ENCODE measurements around the gene SNX3. TPM values are rescaled to one million over a fixed set of nuclear protein-coding genes. Genes with fewer than 3 reads are reported as not detected.

Gene SNX3
- total RNA-seq, 1 donor from 2014 or later: 179 TPM

DNA sequence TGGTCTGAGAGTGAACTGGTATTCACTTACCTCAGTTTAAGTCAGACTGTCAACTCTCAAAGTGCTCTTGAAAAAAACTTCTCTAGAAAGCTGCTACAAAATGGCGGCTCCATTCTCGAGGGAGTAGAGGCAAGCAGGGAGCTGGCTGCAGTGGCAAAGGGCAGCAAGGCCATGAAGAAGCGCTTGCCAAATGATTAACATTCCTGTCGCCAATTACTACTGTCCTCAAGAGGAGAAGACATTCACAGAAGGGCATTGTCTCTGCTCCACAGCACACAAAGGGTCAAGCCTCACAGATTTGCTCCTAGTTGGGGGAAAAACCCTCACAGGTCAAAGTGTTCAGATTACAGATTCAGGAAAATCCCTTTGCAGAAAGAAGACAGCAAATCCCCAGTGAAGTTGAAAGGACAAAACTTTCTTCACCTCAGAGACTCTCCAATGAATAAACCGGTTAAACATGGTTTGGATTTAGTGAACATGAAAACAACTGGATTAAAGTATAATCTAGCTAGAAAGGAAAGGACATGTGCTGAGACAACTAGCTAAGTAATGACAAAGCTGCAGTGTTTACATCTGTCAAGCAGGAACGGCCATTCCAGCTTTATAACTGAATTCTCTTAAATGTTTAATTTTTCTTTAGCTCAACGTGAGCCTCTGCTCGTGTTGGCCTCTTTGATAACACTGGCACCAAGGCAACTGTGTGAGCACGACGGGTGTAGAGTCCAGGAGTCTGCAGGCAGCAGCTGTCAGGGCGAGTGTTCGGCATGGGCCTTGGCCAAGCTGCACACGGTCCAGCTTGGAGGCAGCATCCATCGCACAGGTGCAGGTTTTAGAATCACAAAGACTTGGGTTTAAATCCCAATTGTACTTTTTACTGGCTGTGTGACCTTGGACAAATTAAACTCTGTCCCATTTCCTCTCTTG is 57.4 kb downstream of the SNX3 start:
- DNase-seq: peak; percentile 2

DNA sequence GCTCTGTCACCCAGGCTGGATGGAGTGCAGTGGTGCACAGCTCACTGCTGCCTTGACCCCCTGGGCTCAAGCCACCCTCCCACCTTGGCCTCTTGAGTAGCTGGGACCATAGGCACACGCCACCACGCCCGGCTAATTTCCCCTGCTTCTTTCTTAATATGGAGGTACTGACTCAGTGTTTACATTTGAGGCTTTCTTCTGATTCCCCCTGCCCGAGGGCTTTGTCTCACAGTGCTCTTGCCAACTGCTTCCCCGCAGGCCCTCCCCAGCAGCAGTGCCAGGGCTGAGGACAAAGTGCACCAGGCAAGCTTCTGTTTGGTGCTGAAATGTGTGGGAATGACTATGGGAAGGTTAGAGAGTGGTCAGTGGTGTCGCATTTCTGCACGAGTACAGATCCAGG is 60.2 kb downstream of the SNX3 start:
- DNase-seq: no peak

DNA sequence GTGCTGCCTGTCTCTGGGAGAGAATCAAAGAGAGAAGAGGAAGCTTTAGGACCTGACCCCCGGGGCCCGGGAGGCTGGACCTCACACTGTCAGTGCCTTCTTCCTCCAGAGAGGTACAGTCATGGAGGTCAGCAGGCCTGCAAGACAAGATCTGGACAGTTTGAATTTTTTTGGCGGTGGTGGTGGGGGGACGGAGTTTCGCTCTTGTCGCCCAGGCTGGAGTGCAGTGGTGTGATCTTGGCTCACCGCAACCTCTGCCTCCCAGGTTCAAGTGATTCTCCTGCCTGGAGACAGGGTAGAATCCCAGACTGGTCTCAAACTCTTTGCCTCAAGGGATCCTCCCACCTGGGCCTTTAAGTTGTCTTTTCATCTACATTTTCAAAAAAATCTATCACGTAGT is 60.7 kb downstream of the SNX3 start:
- no peak for DNase-seq

DNA sequence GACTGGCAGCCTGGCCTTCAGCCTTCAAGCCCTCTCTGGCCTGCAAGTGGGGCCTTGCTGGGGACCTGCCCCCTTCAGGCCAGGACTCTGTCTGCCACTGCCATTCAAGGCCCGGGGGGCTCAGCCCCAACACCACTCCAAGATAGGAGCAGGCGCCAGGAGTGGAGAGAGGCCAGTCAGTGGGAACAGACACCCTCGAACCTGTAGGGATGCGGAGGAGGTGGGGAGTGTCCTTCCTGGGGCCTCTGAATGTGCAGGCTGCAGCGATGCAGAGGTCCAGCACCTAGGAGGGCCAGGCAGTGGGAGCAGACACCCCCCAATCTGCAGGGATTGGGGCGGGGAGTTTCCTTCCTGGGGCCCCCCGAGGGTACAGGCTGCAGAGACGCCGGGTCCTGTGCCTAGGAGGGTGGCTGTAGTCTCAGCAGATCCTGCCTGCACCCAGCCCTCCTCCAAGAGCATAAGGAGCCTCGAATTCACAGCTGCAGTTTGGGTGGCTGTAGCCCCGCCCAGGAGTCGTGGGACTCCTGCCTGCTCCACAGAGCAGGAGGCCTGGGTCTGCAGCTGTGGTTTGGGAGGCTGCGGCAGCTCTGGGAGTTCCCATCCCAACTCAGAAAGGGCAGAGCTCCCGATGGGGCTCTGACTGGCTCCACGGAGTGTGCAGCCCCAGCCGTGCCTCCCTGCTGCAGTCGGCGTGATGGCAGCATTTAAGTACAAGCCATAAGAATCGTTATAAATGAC is 61.9 kb downstream of the SNX3 start:
- DNase-seq: no peak

DNA sequence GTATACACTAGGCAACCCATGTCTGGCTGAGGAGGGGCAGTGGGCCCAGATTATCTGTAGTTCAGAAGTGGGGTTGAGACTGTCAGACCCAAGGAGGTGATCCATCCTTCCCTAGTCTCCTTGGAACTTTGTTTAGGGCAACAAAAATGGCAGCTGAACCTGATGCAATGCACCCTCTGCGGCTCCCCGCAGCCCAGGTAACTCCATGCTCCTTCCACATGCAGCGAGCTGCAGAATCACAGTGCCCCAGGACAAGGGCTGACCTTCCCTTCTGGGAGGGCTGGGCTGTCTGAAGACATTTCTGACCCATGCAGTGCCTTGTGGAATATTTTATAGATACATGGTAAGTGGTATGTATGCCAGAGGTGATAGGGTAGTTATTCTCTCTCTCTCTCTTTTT is 65.6 kb downstream of the SNX3 start:
- DNase-seq: no peak

DNA sequence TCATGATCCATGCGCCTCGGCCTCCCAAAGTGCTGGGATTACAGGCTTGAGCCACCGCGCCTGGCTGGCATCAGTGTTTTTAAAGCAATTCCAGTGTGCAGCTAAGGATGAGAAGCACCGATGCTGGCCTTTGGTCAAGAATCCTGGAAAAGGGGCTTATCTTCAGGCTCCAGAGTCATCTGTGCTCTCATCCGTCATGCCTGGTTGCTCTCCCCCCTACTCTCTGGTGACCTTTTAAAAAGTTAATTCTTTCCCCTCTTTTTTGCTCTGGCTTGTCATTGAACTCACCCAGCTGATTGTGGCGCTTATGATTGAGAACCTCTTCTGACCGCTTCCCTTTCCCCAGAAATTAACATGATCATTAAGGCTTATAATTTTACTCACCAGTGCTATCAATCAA is 66.3 kb downstream of the SNX3 start:
- no peak for DNase-seq

DNA sequence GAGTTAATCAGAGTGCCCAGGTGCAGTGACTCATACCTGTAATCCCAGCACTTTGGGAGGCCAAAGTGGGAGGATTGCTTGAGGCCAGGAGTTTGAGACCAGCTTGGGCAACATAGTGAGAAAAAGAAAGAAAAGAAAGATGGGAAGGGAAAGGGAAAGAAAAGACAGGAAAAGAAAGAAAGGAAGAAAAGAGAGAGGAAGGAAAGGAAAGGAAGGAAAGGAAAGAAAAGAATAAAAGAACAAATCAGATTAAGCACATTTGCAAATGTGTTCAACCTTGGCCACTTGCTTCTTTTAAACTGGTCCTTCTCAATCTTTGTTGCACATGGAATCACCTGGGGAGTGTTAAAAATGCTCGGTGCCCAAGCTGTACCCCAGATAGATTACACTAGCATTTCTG is 67.0 kb downstream of the SNX3 start:
- no peak for DNase-seq

DNA sequence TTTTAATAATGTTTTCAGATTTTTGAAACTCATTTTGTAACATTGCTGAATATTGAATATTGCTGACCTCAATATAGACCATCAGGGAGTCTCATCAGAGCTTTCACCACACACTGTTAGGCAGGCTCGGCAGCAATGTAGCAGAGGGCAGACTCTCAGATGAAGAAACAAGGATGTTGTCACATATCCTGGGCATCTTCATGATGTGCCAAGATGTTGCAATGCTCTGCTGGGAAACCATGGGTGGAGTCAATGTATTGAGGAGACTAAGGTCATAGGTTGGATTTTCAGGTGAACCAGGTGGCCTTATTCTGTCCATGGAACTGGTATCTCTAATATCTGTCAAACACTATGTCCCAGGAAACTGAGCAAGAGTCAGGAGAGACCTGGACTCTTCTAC is 67.7 kb downstream of the SNX3 start:
- no peak for DNase-seq

DNA sequence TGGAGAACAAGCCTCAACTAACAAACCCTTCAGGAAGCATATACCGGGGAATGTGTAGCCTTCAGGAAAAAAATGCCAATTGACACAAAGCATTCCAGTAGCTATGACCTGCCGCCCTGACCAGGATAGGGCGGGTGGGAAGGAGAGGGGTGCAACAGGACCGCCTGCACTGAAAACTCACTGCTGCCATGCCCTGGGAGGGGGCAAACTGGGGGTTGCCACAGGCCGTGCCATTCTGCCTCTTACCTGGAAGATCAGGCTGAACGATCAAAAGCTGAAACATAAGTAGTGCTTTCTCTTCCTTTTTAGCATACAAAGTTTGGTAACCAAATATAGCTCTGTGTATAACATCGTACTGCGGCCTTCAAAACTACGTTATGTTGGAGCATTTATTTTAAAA is 73.3 kb downstream of the SNX3 start:
- DNase-seq: no peak

DNA sequence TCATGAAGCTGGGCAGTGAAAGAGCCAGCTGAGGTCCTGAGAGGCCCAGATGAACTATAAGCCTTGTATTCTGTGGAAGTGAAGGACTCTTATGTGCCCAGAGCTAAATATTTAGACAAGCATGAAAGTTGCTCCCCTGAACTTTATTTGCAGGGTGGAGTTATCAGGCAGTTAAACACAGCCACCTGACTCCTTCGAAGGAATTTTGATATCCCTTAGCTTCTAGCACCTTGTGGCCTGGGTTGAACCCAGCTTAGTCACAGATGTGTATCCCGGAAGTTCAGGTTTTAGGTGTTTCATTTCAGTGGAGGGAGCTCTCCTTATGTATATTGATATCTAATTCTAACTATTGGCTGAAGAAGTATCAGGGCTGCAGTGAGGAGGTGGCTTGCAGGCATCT is 74.6 kb downstream of the SNX3 start:
- no peak for DNase-seq

DNA sequence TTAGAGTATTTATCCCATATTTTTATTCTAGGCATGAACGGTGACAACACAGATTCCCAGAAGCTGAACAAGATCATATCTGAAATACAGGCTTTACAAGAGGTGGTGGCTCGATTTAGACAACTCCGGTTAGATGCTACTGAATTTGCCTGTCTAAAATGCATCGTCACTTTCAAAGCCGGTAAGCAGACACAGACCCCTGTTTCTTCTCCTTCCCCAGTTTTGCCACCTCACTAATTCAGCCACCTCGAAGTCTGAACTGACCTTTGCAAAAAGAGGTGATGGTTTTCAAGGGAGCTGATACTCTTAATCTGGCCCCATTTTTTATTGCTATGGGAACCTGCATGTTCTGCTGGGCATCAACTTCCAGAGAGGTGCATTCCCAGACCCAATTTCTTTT is 80.1 kb downstream of the SNX3 start:
- no peak for DNase-seq

DNA sequence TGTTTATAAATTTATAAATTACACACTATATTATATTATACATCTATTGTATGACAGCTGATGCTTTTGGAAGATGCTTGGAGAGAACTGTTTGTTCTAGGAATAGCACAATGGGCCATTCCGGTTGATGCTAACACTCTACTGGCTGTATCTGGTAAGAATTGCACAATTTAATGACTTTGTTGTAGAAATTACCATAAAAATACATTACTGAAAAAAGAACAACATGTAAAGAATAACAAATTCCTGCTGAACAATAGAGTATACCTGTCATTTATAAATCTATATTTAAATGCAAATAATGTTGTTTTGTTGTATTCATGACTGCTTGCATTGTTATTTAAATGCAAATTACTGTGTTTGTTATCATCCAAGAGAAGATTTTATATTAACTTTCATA is 80.6 kb downstream of the SNX3 start:
- DNase-seq: no peak

DNA sequence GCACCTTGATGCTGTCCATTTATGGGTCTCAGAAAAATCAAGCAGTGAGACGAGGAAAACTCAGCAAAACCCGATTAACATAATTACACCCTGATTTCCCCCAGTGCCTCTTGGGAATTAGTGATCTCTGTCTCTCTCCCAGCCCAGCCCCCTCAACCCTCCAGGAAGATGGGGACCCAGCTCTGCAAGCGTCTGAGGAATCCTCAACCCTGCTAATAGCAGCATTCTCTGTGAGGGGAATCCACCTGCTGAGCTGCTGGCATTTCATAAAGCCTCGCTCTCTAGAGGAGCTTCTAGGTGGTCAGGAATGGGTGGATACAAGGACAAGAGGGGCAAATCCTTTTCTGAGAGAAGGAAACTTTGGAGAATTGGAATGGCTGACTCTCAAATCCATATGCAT is 81.1 kb downstream of the SNX3 start:
- no peak for DNase-seq

DNA sequence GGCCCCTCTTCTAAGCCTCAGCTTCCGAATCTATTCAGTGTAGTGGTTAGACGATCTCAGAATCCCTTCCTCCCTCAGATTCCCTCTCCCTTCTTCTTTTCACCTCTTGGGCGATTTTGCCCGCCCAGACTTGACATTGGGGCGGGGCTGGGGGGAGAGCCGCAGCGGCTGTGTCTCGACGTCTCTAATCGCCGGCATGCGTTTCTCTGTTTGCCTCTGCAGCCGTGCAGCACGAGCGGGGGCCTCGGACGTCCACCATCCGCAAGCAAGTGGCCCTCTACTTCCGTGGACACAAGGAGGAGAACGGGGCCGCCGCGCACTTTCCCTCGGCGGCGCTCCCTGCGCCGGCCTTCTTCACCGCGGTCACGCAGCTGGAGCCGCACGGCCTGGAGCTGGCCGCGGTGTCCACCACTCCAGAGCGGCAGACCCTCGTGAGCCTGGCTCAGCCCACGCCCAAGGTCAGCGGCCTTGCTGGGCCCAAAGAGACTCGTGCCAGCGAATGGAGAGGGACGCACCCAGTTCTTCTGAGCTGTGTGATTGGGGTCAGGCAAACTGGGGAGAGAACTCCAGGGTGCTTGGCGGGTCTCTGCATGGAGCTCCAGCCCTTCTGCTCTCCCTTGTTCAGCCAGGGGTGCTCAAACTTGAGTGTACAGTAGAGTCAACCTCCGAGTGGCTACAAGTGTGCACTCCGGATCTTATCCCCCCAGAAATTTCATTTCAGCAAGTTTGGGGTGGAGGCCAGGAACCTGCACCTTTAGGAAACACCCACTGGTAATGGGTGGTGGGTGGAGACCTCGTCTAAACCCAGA is 84.4 kb downstream of the SNX3 start:
- no peak for DNase-seq

DNA sequence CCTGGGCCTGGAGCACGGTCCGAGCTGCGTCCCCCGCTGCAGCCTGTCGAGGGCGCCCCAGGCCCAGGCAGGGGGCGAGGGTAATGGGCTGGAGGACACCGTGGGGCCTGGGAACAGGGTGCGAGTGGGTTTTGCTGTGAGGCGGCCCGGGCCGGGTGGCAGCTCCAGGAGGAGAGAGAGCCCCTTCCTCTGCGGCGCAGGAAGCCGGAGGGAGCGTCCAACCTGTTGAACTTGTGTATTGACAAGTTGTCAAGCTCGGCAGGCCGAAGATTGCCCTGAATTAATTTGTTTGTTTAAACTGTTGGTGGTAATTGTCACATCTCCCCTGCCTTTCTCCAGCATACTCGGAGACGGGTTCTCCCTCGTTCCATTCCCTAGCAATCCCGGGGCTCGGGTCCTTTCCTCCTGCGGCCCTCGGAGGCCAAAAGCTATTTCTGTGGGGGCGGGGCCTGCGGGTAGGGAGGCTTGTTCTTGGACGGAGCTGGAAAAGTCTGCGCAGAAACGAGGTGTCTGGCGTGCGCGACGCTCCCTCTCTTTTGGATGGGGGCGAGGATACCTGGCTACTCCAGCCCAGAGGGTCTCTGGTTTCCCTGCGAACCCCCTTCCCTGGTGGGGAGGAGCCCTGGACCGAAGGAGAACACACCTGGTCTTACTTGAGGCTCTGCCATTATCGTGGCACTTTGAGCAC is 85.1 kb downstream of the SNX3 start:
- no peak for DNase-seq

DNA sequence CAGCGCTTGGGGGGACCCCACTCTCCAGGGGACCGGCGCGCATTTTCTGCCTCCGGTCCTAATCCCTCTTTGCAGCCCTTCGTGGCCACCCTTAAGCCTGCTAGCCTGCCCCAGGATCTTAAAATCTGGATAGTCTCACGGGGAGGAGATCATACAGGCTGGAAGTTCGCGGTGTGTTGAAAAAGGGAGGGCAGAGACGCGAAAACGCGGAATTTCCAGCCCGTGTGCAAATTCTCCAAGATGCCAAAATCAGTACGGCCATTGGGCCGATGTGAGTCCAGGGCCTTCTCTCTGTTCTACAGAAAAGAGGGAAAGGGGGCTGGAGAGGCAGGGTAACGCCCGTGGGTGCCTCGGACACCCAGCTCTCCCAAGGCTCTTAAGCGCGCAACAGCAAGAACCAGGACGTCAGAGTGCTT is 85.7 kb downstream of the SNX3 start:
- no peak for DNase-seq

DNA sequence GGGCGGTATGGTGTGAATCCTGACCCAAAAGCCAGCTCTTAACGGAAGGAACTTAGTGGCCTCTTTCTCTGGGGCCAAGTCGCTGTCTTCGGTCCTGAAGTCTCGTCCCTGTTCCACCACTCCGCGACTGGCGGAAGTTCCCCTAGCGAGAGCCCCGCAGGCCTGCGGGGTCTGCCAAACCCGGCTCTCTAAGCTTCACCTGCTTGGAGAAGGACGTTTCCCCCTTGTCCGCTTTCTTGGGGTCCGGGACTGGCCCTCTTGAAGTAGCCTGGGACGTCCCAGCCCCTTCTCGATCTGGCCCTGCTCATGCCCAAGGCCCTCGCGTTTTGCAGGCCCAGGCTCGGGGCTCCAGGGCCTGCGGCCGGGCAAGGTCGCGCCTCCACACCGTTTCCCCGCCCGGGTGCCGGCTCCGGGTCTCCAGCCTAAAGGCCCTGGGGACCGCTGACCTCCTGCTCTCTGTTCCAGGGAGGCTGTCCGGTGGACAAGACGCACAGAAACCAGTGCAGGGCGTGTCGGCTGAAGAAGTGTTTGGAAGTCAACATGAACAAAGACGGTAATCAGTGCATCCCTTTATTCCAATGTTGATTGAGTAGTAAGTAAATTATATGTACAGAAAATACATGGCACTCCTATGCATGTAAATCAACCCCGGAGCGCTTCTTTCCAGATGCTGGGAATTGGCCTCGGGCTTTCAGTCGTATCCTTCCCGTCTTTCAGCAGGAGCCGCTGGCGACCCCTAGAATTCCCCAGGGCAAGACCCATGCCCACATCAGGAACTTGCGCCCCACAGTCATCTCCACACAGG is 86.3 kb downstream of the SNX3 start:
- no peak for DNase-seq

DNA sequence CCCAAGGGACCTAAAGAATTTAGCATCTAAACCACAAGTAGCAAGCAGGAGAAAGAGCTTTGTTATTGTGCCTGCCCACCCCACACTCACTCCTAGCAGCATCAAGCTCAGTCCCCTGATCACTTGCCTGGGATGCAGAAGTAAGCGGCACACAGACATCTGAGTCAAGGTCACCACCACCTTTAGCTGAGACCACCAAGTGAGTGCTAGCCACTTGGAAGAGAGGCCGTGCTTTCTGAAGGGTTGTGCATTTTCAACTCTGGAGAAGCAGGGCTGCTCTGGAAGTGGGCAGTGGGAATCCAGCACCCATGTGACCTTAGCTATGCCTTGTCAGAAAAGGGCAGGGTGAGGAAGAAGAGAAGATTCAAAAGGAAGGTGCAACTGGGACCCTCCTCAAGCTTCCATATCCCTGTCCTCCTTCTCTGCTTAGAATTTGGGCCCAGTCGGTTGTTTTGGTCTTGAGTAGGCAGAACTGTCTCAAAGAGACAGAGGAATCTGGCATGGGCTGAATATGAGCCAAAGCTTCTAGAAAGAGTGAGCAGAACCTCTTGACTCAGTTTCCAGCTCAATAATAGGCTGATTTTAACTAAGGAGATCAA is 88.8 kb downstream of the SNX3 start:
- no peak for DNase-seq

DNA sequence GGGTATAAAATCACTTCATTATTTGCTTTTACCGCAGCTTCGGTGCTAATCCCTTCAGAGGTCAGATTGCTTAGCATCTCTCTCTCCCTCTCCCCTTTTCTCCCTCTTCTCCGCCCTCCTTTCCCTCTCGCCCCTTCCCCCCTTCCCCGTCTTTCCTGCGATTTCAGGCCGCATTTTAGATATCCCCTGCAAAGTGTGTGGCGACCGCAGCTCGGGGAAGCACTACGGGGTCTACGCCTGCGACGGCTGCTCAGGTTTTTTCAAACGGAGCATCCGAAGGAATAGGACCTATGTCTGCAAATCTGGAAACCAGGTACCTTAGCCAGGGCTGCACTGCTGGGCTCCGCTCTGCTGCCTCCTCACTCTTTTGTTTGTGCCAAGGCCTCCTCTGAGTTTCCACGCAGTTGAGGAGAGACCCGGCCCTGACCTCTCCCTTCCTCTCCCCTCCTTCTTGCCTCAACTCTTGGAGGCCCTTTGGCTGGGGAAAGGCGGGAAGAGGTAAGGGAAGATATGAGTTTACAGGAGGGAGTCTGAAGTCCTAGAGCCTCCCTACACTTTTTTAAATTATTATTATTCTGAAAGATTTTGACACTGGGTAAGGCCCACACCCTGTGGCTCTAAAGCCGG is 89.4 kb downstream of the SNX3 start:
- no peak for DNase-seq

Measured in occipital lobe (tissue), 2 donors.